ENCODE results near the gene LRFN2.

LRFN2 gene

GRCh38 chr6:40444312-40444711 is 142.9 kb downstream of the LRFN2 start:
- no peaks in the 10 kb centered on the region for H3K36me3 ChIP-seq (ENCODE audit: control insufficient read depth, insufficient read depth, low read length)
- H3K27ac ChIP-seq (ENCODE audit: low read length): no peak overlapping the region
- DNase-seq (ENCODE audit: low read depth, low spot score): no peak
- H3K4me1 ChIP-seq (ENCODE audit: control insufficient read depth, insufficient read depth, low read length): peaks cover 3% of the 10 kb centered on the region; the same call in 1 of the 2 replicates
- no peaks in the 10 kb centered on the region for H3K9me3 ChIP-seq (ENCODE audit: control insufficient read depth, insufficient read depth, low read length)
- H3K4me3 ChIP-seq (ENCODE audit: low read length): no peak overlapping the region
- no CpG with 5 or more reads among the region's 3 CpGs for WGBS (ENCODE audit: insufficient coverage, insufficient read length)
- H3K27me3 ChIP-seq (ENCODE audit: control insufficient read depth, insufficient read depth, low read length): no peaks in the 10 kb centered on the region

- no peak overlapping the region for H3K4me3 ChIP-seq (ENCODE audit: low read length)
- H3K9me3 ChIP-seq (ENCODE audit: control insufficient read depth, insufficient read depth, low read length): no peaks in the 10 kb centered on the region
- H3K27ac ChIP-seq (ENCODE audit: low read length): no peak overlapping the region
- H3K36me3 ChIP-seq (ENCODE audit: control insufficient read depth, insufficient read depth, low read length): no peaks in the 10 kb centered on the region
- no CpG with 5 or more reads among the region's 2 CpGs for WGBS (ENCODE audit: insufficient coverage, insufficient read length)
- H3K4me1 ChIP-seq (ENCODE audit: control insufficient read depth, insufficient read depth, low read length): peaks cover 4% of the 10 kb centered on the region; the same call in 1 of the 2 replicates
- no peaks in the 10 kb centered on the region for H3K27me3 ChIP-seq (ENCODE audit: control insufficient read depth, insufficient read depth, low read length)
- no peak for DNase-seq (ENCODE audit: low read depth, low spot score)
Observed at GRCh38 chr6:40443842-40444241, 143.3 kb downstream of the LRFN2 start.

GRCh38 chr6:40442591-40442990 is 144.6 kb downstream of the LRFN2 start:
- Histone ChIP-seq H3K27me3 (ENCODE audit: control insufficient read depth, insufficient read depth, low read length) (no peaks in the 10 kb centered on the region), H3K4me3 (ENCODE audit: low read length) (no peak overlapping the region), H3K36me3 (ENCODE audit: control insufficient read depth, insufficient read depth, low read length) (no peaks in the 10 kb centered on the region), H3K27ac (ENCODE audit: low read length) (no peak overlapping the region), H3K9me3 (ENCODE audit: control insufficient read depth, insufficient read depth, low read length) (no peaks in the 10 kb centered on the region), H3K4me1 (ENCODE audit: control insufficient read depth, insufficient read depth, low read length) (peaks cover 4% of the 10 kb centered on the region; the same call in 1 of the 2 replicates)
- no CpG with 5 or more reads among the region's 3 CpGs for WGBS (ENCODE audit: insufficient coverage, insufficient read length)
- no peak for DNase-seq (ENCODE audit: low read depth, low spot score)

- no peak overlapping the region for H3K4me3 ChIP-seq (ENCODE audit: low read length)
- H3K4me1 ChIP-seq (ENCODE audit: control insufficient read depth, insufficient read depth, low read length): peaks cover 4% of the 10 kb centered on the region; the same call in 1 of the 2 replicates
- no peak overlapping the region for H3K27ac ChIP-seq (ENCODE audit: low read length)
- no peaks in the 10 kb centered on the region for H3K36me3 ChIP-seq (ENCODE audit: control insufficient read depth, insufficient read depth, low read length)
- WGBS (ENCODE audit: insufficient coverage, insufficient read length): 100% methylated on average over 2 of the region's 12 CpGs
- no peaks in the 10 kb centered on the region for H3K27me3 ChIP-seq (ENCODE audit: control insufficient read depth, insufficient read depth, low read length)
- no peak for DNase-seq (ENCODE audit: low read depth, low spot score)
- no peaks in the 10 kb centered on the region for H3K9me3 ChIP-seq (ENCODE audit: control insufficient read depth, insufficient read depth, low read length)
Observed at GRCh38 chr6:40441150-40441549, 146.0 kb downstream of the LRFN2 start.

- no peak overlapping the region for H3K4me3 ChIP-seq (ENCODE audit: low read length)
- WGBS (ENCODE audit: insufficient coverage, insufficient read length): no CpG with 5 or more reads among the region's 6 CpGs
- no peaks in the 10 kb centered on the region for H3K9me3 ChIP-seq (ENCODE audit: control insufficient read depth, insufficient read depth, low read length)
- no peaks in the 10 kb centered on the region for H3K27me3 ChIP-seq (ENCODE audit: control insufficient read depth, insufficient read depth, low read length)
- no peak overlapping the region for H3K27ac ChIP-seq (ENCODE audit: low read length)
- no peaks in the 10 kb centered on the region for H3K36me3 ChIP-seq (ENCODE audit: control insufficient read depth, insufficient read depth, low read length)
- no peak for DNase-seq (ENCODE audit: low read depth, low spot score)
- peaks cover 4% of the 10 kb centered on the region; the same call in 1 of the 2 replicates for H3K4me1 ChIP-seq (ENCODE audit: control insufficient read depth, insufficient read depth, low read length)
Observed at GRCh38 chr6:40440053-40440452, 147.1 kb downstream of the LRFN2 start.

GRCh38 chr6:40439026-40439800 is 148.0 kb downstream of the LRFN2 start:
- no CpG with 5 or more reads among the region's 7 CpGs for WGBS (ENCODE audit: insufficient coverage, insufficient read length)
- H3K36me3 ChIP-seq (ENCODE audit: control insufficient read depth, insufficient read depth, low read length): no peaks in the 10 kb centered on the region
- H3K9me3 ChIP-seq (ENCODE audit: control insufficient read depth, insufficient read depth, low read length): no peaks in the 10 kb centered on the region
- no peak overlapping the region for H3K27ac ChIP-seq (ENCODE audit: low read length)
- DNase-seq (ENCODE audit: low read depth, low spot score): no peak
- H3K4me1 ChIP-seq (ENCODE audit: control insufficient read depth, insufficient read depth, low read length): 0 out of 2 replicates have a peak, but pooled peaks cover 2% of the 10 kb centered on the region
- no peaks in the 10 kb centered on the region for H3K27me3 ChIP-seq (ENCODE audit: control insufficient read depth, insufficient read depth, low read length)
- no peak overlapping the region for H3K4me3 ChIP-seq (ENCODE audit: low read length)

- DNase-seq (ENCODE audit: low read depth, low spot score): no peak
- Histone ChIP-seq H3K4me3 (ENCODE audit: low read length) (no peak overlapping the region), H3K9me3 (ENCODE audit: control insufficient read depth, insufficient read depth, low read length) (no peaks in the 10 kb centered on the region), H3K27me3 (ENCODE audit: control insufficient read depth, insufficient read depth, low read length) (no peaks in the 10 kb centered on the region), H3K36me3 (ENCODE audit: control insufficient read depth, insufficient read depth, low read length) (no peaks in the 10 kb centered on the region), H3K4me1 (ENCODE audit: control insufficient read depth, insufficient read depth, low read length) (0 out of 2 replicates have a peak, but pooled peaks cover 2% of the 10 kb centered on the region), H3K27ac (ENCODE audit: low read length) (no peak overlapping the region)
- no CpG with 5 or more reads among the region's 6 CpGs for WGBS (ENCODE audit: insufficient coverage, insufficient read length)
Observed at GRCh38 chr6:40438246-40438887, 148.8 kb downstream of the LRFN2 start.

- H3K36me3 ChIP-seq (ENCODE audit: control insufficient read depth, insufficient read depth, low read length): no peaks in the 10 kb centered on the region
- H3K4me1 ChIP-seq (ENCODE audit: control insufficient read depth, insufficient read depth, low read length): 0 out of 2 replicates have a peak, but pooled peaks cover 2% of the 10 kb centered on the region
Observed at GRCh38 chr6:40437631-40438030, 149.5 kb downstream of the LRFN2 start.

GRCh38 chr6:40436685-40437604 is 150.2 kb downstream of the LRFN2 start:
- Histone ChIP-seq H3K27ac (ENCODE audit: low read length) (no peak overlapping the region), H3K4me1 (ENCODE audit: control insufficient read depth, insufficient read depth, low read length) (0 out of 2 replicates have a peak, but pooled peaks cover 2% of the 10 kb centered on the region), H3K36me3 (ENCODE audit: control insufficient read depth, insufficient read depth, low read length) (no peaks in the 10 kb centered on the region), H3K4me3 (ENCODE audit: low read length) (no peak overlapping the region), H3K9me3 (ENCODE audit: control insufficient read depth, insufficient read depth, low read length) (no peaks in the 10 kb centered on the region), H3K27me3 (ENCODE audit: control insufficient read depth, insufficient read depth, low read length) (no peaks in the 10 kb centered on the region)
- DNase-seq (ENCODE audit: low read depth, low spot score): no peak
- no CpG with 5 or more reads among the region's 8 CpGs for WGBS (ENCODE audit: insufficient coverage, insufficient read length)

More at GRCh38 chr6:40437631-40438030, 149.5 kb downstream of the LRFN2 start:
- no peak for DNase-seq (ENCODE audit: low read depth, low spot score)
- H3K27me3 ChIP-seq (ENCODE audit: control insufficient read depth, insufficient read depth, low read length): no peaks in the 10 kb centered on the region
- no peaks in the 10 kb centered on the region for H3K9me3 ChIP-seq (ENCODE audit: control insufficient read depth, insufficient read depth, low read length)
- no CpG with 5 or more reads among the region's 2 CpGs for WGBS (ENCODE audit: insufficient coverage, insufficient read length)
- no peak overlapping the region for H3K27ac ChIP-seq (ENCODE audit: low read length)
- no peak overlapping the region for H3K4me3 ChIP-seq (ENCODE audit: low read length)

GRCh38 chr6:40432982-40433381 is 154.2 kb downstream of the LRFN2 start:
- WGBS (ENCODE audit: insufficient coverage, insufficient read length): no CpG with 5 or more reads among the region's 6 CpGs
- Histone ChIP-seq H3K27ac (ENCODE audit: low read length) (no peak overlapping the region), H3K4me1 (ENCODE audit: control insufficient read depth, insufficient read depth, low read length) (no peaks in the 10 kb centered on the region), H3K36me3 (ENCODE audit: control insufficient read depth, insufficient read depth, low read length) (no peaks in the 10 kb centered on the region), H3K27me3 (ENCODE audit: control insufficient read depth, insufficient read depth, low read length) (no peaks in the 10 kb centered on the region), H3K4me3 (ENCODE audit: low read length) (no peak overlapping the region), H3K9me3 (ENCODE audit: control insufficient read depth, insufficient read depth, low read length) (no peaks in the 10 kb centered on the region)
- no peak for DNase-seq (ENCODE audit: low read depth, low spot score)

All from iPS DF 6.9 (cell line).